Measurements from ENCODE around the gene SMTN.

SMTN gene

DNA sequence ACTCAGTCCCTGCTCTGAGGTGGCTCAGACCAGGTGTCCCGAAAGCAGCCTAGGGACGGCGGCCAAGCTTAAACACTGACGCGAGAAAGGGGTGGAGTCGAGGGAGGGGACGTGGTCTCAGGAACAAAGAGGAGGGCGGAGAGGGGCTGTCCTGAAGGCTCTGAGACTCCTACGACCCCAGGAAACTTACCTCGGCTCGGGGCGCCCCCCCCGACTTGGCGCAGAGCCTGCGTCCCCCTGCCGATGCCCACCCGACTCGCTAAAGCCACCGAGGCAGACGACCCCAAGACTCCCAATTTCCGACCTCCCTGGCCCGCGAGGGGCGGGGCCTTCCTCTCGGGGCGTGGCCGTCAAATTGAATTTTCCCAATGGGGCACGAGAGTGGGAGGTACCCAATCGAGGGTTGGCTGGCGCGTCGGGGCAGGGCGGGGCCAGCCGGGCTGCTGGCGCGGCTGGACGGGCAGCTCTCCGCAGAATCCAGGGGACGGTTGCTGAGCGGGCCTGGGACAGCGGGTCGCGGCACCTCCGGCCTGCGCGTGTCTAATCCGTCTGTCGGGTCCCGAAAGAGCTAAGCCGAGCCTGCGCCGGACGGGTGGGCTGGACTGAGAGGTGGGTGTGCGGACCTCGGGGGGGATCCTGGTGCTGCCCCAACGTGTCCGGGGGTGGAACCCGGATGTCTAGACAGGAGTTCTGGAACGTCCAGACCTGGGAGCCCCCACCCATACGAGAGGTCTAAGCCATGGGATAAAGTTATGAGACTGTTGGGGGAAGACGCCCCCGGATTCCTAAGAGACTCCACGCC lies at the start of gene SMTN:
Gene SMTN, plus strand, starts transcription at position 471 of the 802 bp plus-strand sequence. CDS start 1,941 bp downstream, outside the sequence.
- Histone ChIP-seq H3K27me3 (ENCODE audit: control insufficient read depth, insufficient read depth, low read length) (peaks cover 11% of the 10 kb centered on the region), H3K27ac (ENCODE audit: low read length) (peak within 1 kb of the TSS; percentile 33), H3K9ac (ENCODE audit: low read length) (peak within 1 kb of the TSS; percentile 73), H3K4me1 (ENCODE audit: control insufficient read depth, low read depth, low read length) (peaks cover 23% of the 10 kb centered on the region), H3K4me3 (ENCODE audit: low read length) (peak within 1 kb of the TSS; percentile 59), H3K9me3 (ENCODE audit: control insufficient read depth, low read depth, low read length) (no peaks in the 10 kb centered on the region), H3K36me3 (ENCODE audit: control insufficient read depth, low read depth, low read length) (no peaks in the 10 kb centered on the region)

DNA sequence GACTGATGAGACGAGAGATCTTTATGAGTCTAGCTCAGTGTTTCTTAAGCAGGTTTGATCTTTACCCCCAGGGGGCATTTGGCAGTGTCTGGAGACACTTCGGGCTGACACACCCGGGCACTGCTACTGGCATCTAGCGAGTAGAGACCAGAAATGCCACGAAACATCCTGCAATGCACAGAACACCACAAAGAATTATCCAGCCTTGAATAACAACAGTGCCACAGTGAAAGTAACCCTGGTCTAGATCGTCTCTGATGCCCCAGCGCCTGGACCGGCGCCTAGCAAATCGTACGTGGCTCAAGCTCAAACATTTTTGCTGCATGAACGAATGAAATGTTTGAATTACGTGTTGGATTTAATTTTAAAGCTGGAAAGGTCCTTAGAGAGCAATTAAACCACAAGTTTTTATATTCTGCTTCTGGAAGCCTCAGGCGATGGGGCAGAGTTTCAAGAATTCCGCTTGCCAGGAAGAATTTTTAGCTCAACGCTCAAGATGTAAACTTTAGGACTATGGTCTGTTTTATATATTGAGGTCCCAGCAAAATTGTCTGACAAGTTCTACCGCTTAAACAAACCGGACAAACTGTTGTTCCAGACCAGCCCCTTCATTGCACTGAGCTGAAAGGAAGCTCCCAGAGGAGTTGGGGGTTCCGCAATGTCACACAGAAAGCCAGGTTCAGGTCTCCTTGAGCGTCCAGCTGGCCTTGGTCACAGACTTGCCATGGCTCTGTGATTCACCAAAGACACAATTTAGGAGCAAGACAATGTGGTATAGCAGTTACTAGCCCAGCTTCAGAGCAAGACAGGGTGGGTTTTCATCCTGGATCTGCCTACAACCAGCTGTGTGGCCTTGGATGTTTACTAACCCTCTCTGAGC lies 44.2 kb upstream of the SMTN start:
- no peaks in the 10 kb centered on the region for H3K27me3 ChIP-seq (ENCODE audit: control insufficient read depth, insufficient read depth, low read length)
- no peak overlapping the region for H3K4me3 ChIP-seq (ENCODE audit: low read length)
- no peak overlapping the region for H3K27ac ChIP-seq (ENCODE audit: low read length)
- no peak overlapping the region for H3K9ac ChIP-seq (ENCODE audit: low read length)
- H3K4me1 ChIP-seq (ENCODE audit: control insufficient read depth, low read depth, low read length): no peaks in the 10 kb centered on the region
- H3K36me3 ChIP-seq (ENCODE audit: control insufficient read depth, low read depth, low read length): no peaks in the 10 kb centered on the region
- no peaks in the 10 kb centered on the region for H3K9me3 ChIP-seq (ENCODE audit: control insufficient read depth, low read depth, low read length)

DNA sequence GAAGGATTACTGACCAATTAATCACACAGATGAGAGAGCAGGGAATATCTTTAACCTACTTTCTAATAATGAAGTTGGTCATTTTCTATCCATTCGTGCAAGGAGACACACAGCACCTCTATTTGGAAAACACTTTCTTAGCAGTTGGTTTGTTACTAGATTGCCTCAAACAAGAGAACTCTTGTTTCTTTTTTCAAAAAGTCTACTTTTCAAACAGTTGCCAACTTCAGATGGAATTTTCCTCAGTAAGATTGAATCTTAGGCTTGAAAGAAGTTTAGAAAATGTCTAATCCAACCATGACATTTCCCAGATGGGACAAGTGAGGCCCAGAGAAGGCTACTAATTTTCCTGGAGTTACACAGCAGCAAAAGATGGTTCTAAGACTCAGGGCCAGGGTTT lies 42.4 kb upstream of the SMTN start:
- Histone ChIP-seq H3K27me3 (ENCODE audit: control insufficient read depth, insufficient read depth, low read length) (no peaks in the 10 kb centered on the region), H3K9me3 (ENCODE audit: control insufficient read depth, low read depth, low read length) (no peaks in the 10 kb centered on the region), H3K9ac (ENCODE audit: low read length) (no peak overlapping the region), H3K36me3 (ENCODE audit: control insufficient read depth, low read depth, low read length) (no peaks in the 10 kb centered on the region), H3K4me3 (ENCODE audit: low read length) (no peak overlapping the region), H3K27ac (ENCODE audit: low read length) (no peak overlapping the region), H3K4me1 (ENCODE audit: control insufficient read depth, low read depth, low read length) (no peaks in the 10 kb centered on the region)

DNA sequence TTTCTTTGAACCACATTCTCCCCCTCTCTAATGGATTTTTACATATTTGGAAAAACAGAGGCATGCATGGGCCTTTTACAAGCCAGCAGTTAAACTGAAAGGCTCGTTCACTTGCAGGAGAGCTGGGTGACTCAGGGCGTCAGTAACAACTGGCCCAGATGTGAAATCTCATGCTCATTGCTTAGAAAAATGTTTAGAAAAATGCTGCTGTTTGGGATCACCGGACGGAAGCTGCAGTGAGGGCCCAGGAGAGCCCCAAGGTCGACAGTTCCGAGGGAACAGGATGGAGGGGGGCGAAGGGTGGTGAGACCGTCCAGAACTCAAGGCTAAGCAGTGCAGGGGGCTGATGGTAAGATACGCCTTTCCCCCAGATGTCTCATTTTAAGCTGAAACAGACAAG lies 41.7 kb upstream of the SMTN start:
- H3K4me1 ChIP-seq (ENCODE audit: control insufficient read depth, low read depth, low read length): no peaks in the 10 kb centered on the region
- no peak overlapping the region for H3K4me3 ChIP-seq (ENCODE audit: low read length)
- H3K27me3 ChIP-seq (ENCODE audit: control insufficient read depth, insufficient read depth, low read length): no peaks in the 10 kb centered on the region
- no peak overlapping the region for H3K27ac ChIP-seq (ENCODE audit: low read length)
- H3K9me3 ChIP-seq (ENCODE audit: control insufficient read depth, low read depth, low read length): no peaks in the 10 kb centered on the region
- no peak overlapping the region for H3K9ac ChIP-seq (ENCODE audit: low read length)
- H3K36me3 ChIP-seq (ENCODE audit: control insufficient read depth, low read depth, low read length): no peaks in the 10 kb centered on the region

DNA sequence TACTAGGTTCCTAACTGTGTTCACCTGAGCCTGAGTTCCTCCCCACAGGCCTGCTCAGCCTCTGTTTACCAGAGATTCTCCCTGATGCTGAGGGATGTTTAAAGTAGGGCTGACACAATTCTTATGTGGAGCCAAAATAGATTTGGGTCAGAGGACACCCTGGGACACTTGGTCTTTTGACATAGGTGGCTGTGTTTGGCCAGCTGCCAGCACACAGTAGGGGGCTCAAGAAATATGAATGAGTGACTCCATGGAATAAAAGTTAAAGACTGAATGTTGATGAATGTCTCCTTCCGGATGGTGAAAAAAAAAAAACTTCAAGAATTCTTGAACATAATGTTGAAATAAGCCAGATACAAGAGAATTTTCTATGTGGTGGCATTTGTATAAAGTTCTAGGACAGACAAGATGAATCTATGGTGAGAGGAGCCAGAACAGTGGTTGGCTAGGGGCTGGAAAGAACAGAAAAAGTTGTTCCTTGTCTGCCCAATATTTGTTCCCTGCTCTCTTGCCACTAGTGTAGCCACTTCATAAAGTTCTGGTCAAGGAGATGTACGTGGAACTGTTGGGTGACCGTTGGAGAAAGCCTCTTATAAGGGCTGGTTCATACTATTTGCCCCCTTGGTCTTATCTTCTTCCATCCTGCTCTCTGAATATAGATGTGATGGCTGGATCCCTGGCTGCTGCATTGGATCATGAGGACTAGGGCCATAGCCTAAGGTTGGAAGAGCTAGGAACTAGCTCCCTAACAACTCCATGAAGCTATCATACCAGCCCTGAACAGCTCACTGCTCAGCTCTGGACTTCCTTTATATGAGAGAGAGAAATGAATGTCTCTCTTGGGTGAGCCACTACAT lies 40.3 kb upstream of the SMTN start:
- no peak overlapping the region for H3K27ac ChIP-seq (ENCODE audit: low read length)
- H3K9ac ChIP-seq (ENCODE audit: low read length): no peak overlapping the region
- H3K27me3 ChIP-seq (ENCODE audit: control insufficient read depth, insufficient read depth, low read length): no peaks in the 10 kb centered on the region
- H3K9me3 ChIP-seq (ENCODE audit: control insufficient read depth, low read depth, low read length): no peaks in the 10 kb centered on the region
- no peak overlapping the region for H3K4me3 ChIP-seq (ENCODE audit: low read length)
- H3K36me3 ChIP-seq (ENCODE audit: control insufficient read depth, low read depth, low read length): no peaks in the 10 kb centered on the region
- H3K4me1 ChIP-seq (ENCODE audit: control insufficient read depth, low read depth, low read length): no peaks in the 10 kb centered on the region

DNA sequence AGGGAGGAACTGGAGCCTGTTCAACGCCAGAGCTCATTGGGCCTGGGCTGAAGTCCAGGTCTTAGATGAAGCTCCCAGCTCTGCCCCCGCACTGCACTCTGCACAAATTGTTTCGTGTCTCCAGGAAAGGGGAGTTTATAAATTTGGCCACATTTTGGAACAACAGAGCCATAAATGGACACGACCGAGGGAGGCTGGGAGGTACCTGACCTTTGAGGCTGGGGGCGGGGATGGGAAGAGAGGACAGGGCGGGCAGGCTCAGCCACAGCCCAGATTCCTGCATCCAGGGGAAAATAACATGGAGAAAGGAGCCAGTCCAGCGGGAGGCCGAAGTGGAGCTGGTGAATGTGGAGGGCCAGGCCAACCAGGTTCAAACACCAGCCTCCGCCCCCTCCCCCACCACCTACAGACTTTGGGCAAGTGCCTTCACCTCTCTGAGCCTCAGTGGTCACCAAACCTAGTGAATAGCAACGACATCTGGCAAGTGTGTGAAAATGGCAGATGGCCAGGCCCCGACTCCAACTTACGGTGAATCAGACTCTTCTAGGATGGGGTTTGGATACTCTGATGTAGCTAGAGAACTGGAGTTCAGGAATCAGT lies 36.8 kb upstream of the SMTN start:
- no peaks in the 10 kb centered on the region for H3K36me3 ChIP-seq (ENCODE audit: control insufficient read depth, low read depth, low read length)
- H3K27ac ChIP-seq (ENCODE audit: low read length): no peak overlapping the region
- no peak overlapping the region for H3K9ac ChIP-seq (ENCODE audit: low read length)
- H3K9me3 ChIP-seq (ENCODE audit: control insufficient read depth, low read depth, low read length): no peaks in the 10 kb centered on the region
- peaks cover 3% of the 10 kb centered on the region for H3K4me1 ChIP-seq (ENCODE audit: control insufficient read depth, low read depth, low read length)
- H3K27me3 ChIP-seq (ENCODE audit: control insufficient read depth, insufficient read depth, low read length): no peaks in the 10 kb centered on the region
- no peak overlapping the region for H3K4me3 ChIP-seq (ENCODE audit: low read length)

DNA sequence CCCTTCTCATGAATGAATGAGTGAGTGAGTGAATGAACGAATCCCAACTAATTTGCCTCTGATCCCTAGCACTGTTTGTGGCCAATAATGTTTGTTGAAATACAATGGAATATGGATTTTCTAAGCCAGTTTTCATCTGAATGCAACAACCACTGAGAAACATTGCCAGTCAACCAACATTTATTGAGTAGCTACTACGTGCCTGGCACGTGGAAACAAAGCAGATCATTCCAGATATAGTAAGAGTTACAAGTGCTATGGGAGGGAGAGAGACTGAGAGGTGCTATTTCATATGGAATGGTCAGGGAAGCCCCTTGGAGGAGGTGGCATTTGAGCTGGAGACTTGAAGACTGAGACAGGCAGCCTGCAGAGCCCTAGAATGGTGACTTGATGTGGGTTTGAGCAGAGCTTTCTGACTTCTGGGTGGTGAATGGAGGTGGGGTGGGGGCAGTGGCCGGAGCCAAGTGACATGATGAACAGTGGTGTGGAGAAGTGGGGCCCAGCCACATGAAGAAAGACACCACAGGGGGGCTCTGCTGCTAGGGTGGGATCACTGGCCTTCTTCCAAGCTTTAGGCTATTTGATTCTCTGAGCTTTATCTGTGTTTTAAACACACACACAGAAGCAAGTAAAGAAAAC lies 35.1 kb upstream of the SMTN start:
- Histone ChIP-seq H3K36me3 (ENCODE audit: control insufficient read depth, low read depth, low read length) (no peaks in the 10 kb centered on the region), H3K27me3 (ENCODE audit: control insufficient read depth, insufficient read depth, low read length) (no peaks in the 10 kb centered on the region), H3K9ac (ENCODE audit: low read length) (no peak overlapping the region), H3K9me3 (ENCODE audit: control insufficient read depth, low read depth, low read length) (no peaks in the 10 kb centered on the region), H3K4me3 (ENCODE audit: low read length) (no peak overlapping the region), H3K27ac (ENCODE audit: low read length) (no peak overlapping the region), H3K4me1 (ENCODE audit: control insufficient read depth, low read depth, low read length) (peaks cover 3% of the 10 kb centered on the region)

DNA sequence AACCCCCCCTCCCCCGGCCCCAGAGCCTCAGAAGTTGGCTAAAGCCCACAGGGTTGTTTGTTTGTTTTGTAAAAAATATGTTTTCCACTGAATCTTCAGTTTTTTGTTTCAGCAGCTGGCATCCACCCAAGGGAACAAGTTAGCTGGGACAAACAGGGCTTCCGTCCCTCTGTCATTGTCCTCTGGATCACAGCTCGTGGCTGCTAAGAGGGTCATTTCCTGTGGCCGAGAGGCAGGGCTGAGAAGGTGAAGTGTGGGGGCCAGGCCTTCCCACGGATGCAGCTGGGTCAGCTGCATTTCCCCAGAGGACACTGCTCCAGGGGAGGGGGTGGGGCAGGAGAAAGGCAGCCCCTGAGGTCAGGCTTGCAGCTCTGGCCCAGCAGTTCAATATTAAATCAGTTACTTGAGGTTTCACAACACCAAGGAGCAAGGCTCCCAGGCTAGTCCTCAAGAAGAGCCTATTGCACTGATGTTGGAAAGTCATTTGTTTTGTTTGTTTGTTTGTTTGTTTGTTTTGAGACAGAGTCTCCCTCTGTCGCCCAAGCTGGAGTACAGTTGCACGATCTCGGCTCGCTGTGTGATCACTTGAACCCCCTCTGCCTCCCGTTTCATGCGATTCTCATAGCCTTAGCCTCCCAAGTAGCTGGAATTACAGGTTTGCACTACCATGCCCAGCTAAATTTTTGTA lies 34.4 kb upstream of the SMTN start:
- no peaks in the 10 kb centered on the region for H3K36me3 ChIP-seq (ENCODE audit: control insufficient read depth, low read depth, low read length)
- H3K27me3 ChIP-seq (ENCODE audit: control insufficient read depth, insufficient read depth, low read length): no peaks in the 10 kb centered on the region
- H3K4me3 ChIP-seq (ENCODE audit: low read length): no peak overlapping the region
- H3K9me3 ChIP-seq (ENCODE audit: control insufficient read depth, low read depth, low read length): no peaks in the 10 kb centered on the region
- H3K9ac ChIP-seq (ENCODE audit: low read length): no peak overlapping the region
- H3K27ac ChIP-seq (ENCODE audit: low read length): no peak overlapping the region
- H3K4me1 ChIP-seq (ENCODE audit: control insufficient read depth, low read depth, low read length): peaks cover 3% of the 10 kb centered on the region

DNA sequence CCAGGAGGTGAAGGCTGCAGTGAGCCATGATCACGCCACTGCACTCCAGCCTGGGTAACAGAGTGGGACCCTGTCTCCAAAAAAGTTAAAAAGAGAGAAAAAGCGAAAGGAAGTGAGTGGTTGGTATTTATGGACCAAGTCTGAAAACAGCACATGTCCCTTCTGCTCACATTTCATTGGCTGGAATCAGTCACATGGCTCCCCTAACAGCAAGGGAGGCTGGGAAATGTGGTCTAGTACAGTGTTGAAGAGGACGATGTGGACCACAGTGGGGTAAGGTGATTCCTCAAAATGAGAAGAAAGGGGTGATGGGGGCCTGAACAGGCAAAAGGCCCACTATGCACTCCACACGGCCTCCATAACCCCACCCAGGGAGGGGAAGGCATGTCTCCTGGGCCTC lies 32.5 kb upstream of the SMTN start:
- H3K27ac ChIP-seq (ENCODE audit: low read length): no peak overlapping the region
- no peak overlapping the region for H3K4me3 ChIP-seq (ENCODE audit: low read length)
- H3K9ac ChIP-seq (ENCODE audit: low read length): no peak overlapping the region
- H3K9me3 ChIP-seq (ENCODE audit: control insufficient read depth, low read depth, low read length): no peaks in the 10 kb centered on the region
- H3K36me3 ChIP-seq (ENCODE audit: control insufficient read depth, low read depth, low read length): no peaks in the 10 kb centered on the region
- H3K27me3 ChIP-seq (ENCODE audit: control insufficient read depth, insufficient read depth, low read length): no peaks in the 10 kb centered on the region
- H3K4me1 ChIP-seq (ENCODE audit: control insufficient read depth, low read depth, low read length): peaks cover 3% of the 10 kb centered on the region

DNA sequence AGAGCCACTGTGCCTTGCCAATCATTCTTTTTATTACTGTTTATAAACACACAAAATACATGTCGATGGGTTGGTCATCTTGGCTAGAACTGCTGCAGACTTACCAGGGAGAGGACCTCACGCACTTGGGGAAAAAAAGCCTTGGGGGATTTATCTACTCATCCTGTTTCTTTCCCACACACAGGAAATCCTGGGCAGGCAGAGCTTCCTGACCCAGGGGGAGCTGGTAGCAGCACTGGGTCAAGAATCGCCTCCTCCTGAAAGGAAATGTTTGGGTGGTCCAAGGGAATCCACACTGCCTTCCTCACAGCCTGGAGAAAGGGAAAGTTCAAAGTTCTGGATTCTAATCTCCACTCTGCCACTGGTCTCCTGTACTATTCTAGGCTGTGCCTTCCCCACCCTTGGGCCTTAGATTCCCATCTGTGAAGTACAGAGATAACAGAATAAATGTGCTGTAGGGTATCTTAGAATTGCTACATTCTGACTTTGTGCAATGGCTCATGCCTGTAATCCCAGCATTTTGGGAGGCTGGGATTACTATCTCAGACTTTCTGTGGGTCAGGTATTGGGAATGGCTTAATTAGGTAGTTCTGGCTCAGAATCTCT lies 31.2 kb upstream of the SMTN start:
- Histone ChIP-seq H3K4me1 (ENCODE audit: control insufficient read depth, low read depth, low read length) (peaks cover 3% of the 10 kb centered on the region), H3K27me3 (ENCODE audit: control insufficient read depth, insufficient read depth, low read length) (no peaks in the 10 kb centered on the region)

More for the DNA sequence above, 31.2 kb upstream of the SMTN start:
- no peaks in the 10 kb centered on the region for H3K9me3 ChIP-seq (ENCODE audit: control insufficient read depth, low read depth, low read length)
- H3K36me3 ChIP-seq (ENCODE audit: control insufficient read depth, low read depth, low read length): no peaks in the 10 kb centered on the region
- no peak overlapping the region for H3K9ac ChIP-seq (ENCODE audit: low read length)
- H3K4me3 ChIP-seq (ENCODE audit: low read length): no peak overlapping the region
- no peak overlapping the region for H3K27ac ChIP-seq (ENCODE audit: low read length)
